Activated naive CD8-positive, alpha-beta T cell (primary cell): ENCODE results near the gene ATP7B.
A peak's percentile ranks its signal among the peaks of the same experiment; 100 is the strongest.

Experiments used
- H3K27ac Mint-ChIP-seq: one replicate; pipeline ENCODE4 v1.8.0; 2021; ENCODE audit warnings: mixed read lengths
- H3K27me3 Mint-ChIP-seq: one replicate; pipeline ENCODE4 v1.8.0; 2021; ENCODE audit warnings: mixed read lengths
- H3K36me3 Mint-ChIP-seq: one replicate; pipeline ENCODE4 v1.8.0; 2021; ENCODE audit warnings: mixed read lengths
- H3K4me1 Mint-ChIP-seq: one replicate; pipeline ENCODE4 v1.8.0; 2021; ENCODE audit warnings: low read depth, mixed read lengths
- H3K4me3 Mint-ChIP-seq: one replicate; pipeline ENCODE4 v1.8.0; 2021; ENCODE audit warnings: mild to moderate bottlenecking, mixed read lengths
- H3K9me3 Mint-ChIP-seq: one replicate; pipeline ENCODE4 v1.8.0; 2021; ENCODE audit warnings: low read depth, mixed read lengths

The ATP7B gene

GRCh38 chr13:51955281-51955771, 55.9 kb downstream of the ATP7B start:
- H3K4me1 Mint-ChIP-seq = peaks cover 33% of the 10 kb centered on the region
- H3K27me3 Mint-ChIP-seq = no peaks in the 10 kb centered on the region
- H3K36me3 Mint-ChIP-seq = peaks cover 6% of the 10 kb centered on the region
- H3K27ac Mint-ChIP-seq = no peak overlapping the region
- H3K9me3 Mint-ChIP-seq = peaks cover 7% of the 10 kb centered on the region
- H3K4me3 Mint-ChIP-seq = no peak overlapping the region

GRCh38 chr13:51953347-51954195, 57.7 kb downstream of the ATP7B start:
- Mint-ChIP-seq H3K27me3 (no peaks in the 10 kb centered on the region), H3K27ac (no peak overlapping the region), H3K4me1 (peaks cover 30% of the 10 kb centered on the region), H3K4me3 (no peak overlapping the region), H3K36me3 (peaks cover 6% of the 10 kb centered on the region), H3K9me3 (peaks cover 9% of the 10 kb centered on the region)

GRCh38 chr13:51950722-51951121, 60.5 kb downstream of the ATP7B start:
- Mint-ChIP-seq H3K27me3 (no peaks in the 10 kb centered on the region), H3K27ac (peak overlapping the region; percentile 67), H3K4me1 (peaks cover 30% of the 10 kb centered on the region), H3K36me3 (peaks cover 6% of the 10 kb centered on the region), H3K4me3 (peak overlapping the region; percentile 7), H3K9me3 (peaks cover 9% of the 10 kb centered on the region)

GRCh38 chr13:51946163-51946669, 65.0 kb downstream of the ATP7B start:
- Mint-ChIP-seq H3K27ac (no peak overlapping the region), H3K4me3 (no peak overlapping the region), H3K9me3 (peaks cover 9% of the 10 kb centered on the region), H3K27me3 (no peaks in the 10 kb centered on the region), H3K36me3 (peaks cover 6% of the 10 kb centered on the region), H3K4me1 (peaks cover 49% of the 10 kb centered on the region)

GRCh38 chr13:51945149-51945548, 66.1 kb downstream of the ATP7B start:
- H3K4me1 Mint-ChIP-seq = peaks cover 41% of the 10 kb centered on the region
- no peaks in the 10 kb centered on the region for H3K9me3 Mint-ChIP-seq
- no peaks in the 10 kb centered on the region for H3K27me3 Mint-ChIP-seq
- H3K4me3 Mint-ChIP-seq = no peak overlapping the region
- no peak overlapping the region for H3K27ac Mint-ChIP-seq
- H3K36me3 Mint-ChIP-seq = no peaks in the 10 kb centered on the region

- H3K4me1 Mint-ChIP-seq = peaks cover 42% of the 10 kb centered on the region
- H3K27ac Mint-ChIP-seq = no peak overlapping the region
- H3K27me3 Mint-ChIP-seq = no peaks in the 10 kb centered on the region
- no peaks in the 10 kb centered on the region for H3K36me3 Mint-ChIP-seq
- H3K9me3 Mint-ChIP-seq = no peaks in the 10 kb centered on the region
- no peak overlapping the region for H3K4me3 Mint-ChIP-seq
Observed at GRCh38 chr13:51944428-51944827, 66.8 kb downstream of the ATP7B start.

- Mint-ChIP-seq H3K4me1 (peaks cover 42% of the 10 kb centered on the region), H3K27ac (no peak overlapping the region), H3K9me3 (no peaks in the 10 kb centered on the region), H3K36me3 (no peaks in the 10 kb centered on the region), H3K4me3 (no peak overlapping the region), H3K27me3 (no peaks in the 10 kb centered on the region)
Observed at GRCh38 chr13:51943721-51944120, 67.5 kb downstream of the ATP7B start.

GRCh38 chr13:51942189-51942588, 69.1 kb downstream of the ATP7B start:
- Mint-ChIP-seq H3K4me3 (peak overlapping the region; percentile 10), H3K27ac (peak overlapping the region; percentile 37), H3K4me1 (peaks cover 42% of the 10 kb centered on the region), H3K36me3 (no peaks in the 10 kb centered on the region), H3K27me3 (no peaks in the 10 kb centered on the region), H3K9me3 (no peaks in the 10 kb centered on the region)

GRCh38 chr13:51938454-51938853, 72.8 kb downstream of the ATP7B start:
- no peak overlapping the region for H3K27ac Mint-ChIP-seq
- H3K36me3 Mint-ChIP-seq = no peaks in the 10 kb centered on the region
- no peaks in the 10 kb centered on the region for H3K27me3 Mint-ChIP-seq
- no peaks in the 10 kb centered on the region for H3K9me3 Mint-ChIP-seq
- peaks cover 26% of the 10 kb centered on the region for H3K4me1 Mint-ChIP-seq
- H3K4me3 Mint-ChIP-seq = no peak overlapping the region

GRCh38 chr13:51937320-51938290, 73.6 kb downstream of the ATP7B start:
- no peaks in the 10 kb centered on the region for H3K36me3 Mint-ChIP-seq
- no peak overlapping the region for H3K4me3 Mint-ChIP-seq
- peaks cover 18% of the 10 kb centered on the region for H3K4me1 Mint-ChIP-seq
- H3K9me3 Mint-ChIP-seq = no peaks in the 10 kb centered on the region
- H3K27me3 Mint-ChIP-seq = no peaks in the 10 kb centered on the region
- H3K27ac Mint-ChIP-seq = no peak overlapping the region

- Mint-ChIP-seq H3K9me3 (no peaks in the 10 kb centered on the region), H3K4me3 (no peak overlapping the region), H3K36me3 (no peaks in the 10 kb centered on the region), H3K4me1 (peaks cover 2% of the 10 kb centered on the region), H3K27ac (no peak overlapping the region), H3K27me3 (no peaks in the 10 kb centered on the region)
Observed at GRCh38 chr13:51935326-51936171, 75.7 kb downstream of the ATP7B start.

- Mint-ChIP-seq H3K27ac (no peak overlapping the region), H3K36me3 (no peaks in the 10 kb centered on the region), H3K27me3 (no peaks in the 10 kb centered on the region), H3K9me3 (no peaks in the 10 kb centered on the region), H3K4me1 (peaks cover 1% of the 10 kb centered on the region), H3K4me3 (no peak overlapping the region)
Observed at GRCh38 chr13:51934461-51935087, 76.7 kb downstream of the ATP7B start.

- Mint-ChIP-seq H3K36me3 (no peaks in the 10 kb centered on the region), H3K27ac (no peak overlapping the region), H3K27me3 (no peaks in the 10 kb centered on the region), H3K4me1 (no peaks in the 10 kb centered on the region), H3K4me3 (no peak overlapping the region), H3K9me3 (no peaks in the 10 kb centered on the region)
Observed at GRCh38 chr13:51933466-51934058, 77.7 kb downstream of the ATP7B start.
